Measurements from ENCODE around the gene SLC7A6. TPM values are rescaled to one million over a fixed set of nuclear protein-coding genes. Genes with fewer than 3 reads are reported as not detected.

Gene SLC7A6
- total and polyA plus RNA-seq, 2 of the 8 experiments (the other 6 are each of a cell fraction or from before 2014, with no cell fraction given), result 28.0 to 37.8 TPM

DNA sequence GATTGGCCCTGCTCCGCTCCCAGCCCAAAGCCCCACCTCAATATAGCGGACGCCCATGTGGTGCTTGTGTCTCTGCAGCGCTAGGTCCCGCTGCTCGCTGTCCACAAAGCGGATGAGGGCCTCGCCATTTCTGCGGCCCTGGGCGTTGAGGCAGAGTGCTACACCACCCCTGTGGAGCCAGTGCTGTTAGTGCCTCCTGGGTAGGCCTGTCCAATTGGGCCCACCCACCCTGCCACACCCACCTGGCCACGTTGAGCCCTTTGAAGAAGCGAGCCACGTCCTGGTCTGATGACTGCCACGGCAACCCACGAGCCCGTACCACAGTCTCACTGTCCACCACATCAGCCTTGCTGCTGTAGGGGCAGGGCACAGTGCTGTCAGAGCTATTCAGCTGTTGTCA is 32.0 kb upstream of the SLC7A6 start:
- no peak overlapping the region for H3K9ac ChIP-seq (replicated peaks in 1 of 4; ENCODE audit: extremely low read depth in 1 of 4, low read depth in 3 of 4, low read length in 3 of 4)
- no peak overlapping the region for H3K4me2 ChIP-seq (ENCODE audit: insufficient read depth in 1 of 2, low read depth in 2 of 2, low read length in 2 of 2)
- no peak overlapping the region for H2BK12ac ChIP-seq (ENCODE audit: low read depth, low read length)
- no peak overlapping the region for H3K23ac ChIP-seq (ENCODE audit: insufficient read length)
- peaks cover 0 to 21% (median 16%) of the 10 kb centered on the region in 4 experiments; a peak in 5 of 7 replicates for H3K4me1 ChIP-seq (replicated peaks in 1 of 4; ENCODE audit: control insufficient read depth in 3 of 4, insufficient read depth in 4 of 4, low read length in 3 of 4)
- no peak overlapping the region for H2BK15ac ChIP-seq (ENCODE audit: low read length)
- no peak overlapping the region for H3K18ac ChIP-seq (ENCODE audit: extremely low read depth, low read length)
- no peak overlapping the region for H4K5ac ChIP-seq (ENCODE audit: insufficient read length, low read depth, low read length)
- no peak overlapping the region for H3K27ac ChIP-seq (ENCODE audit: low read depth, low read length)
- H4K20me1 ChIP-seq (replicated peaks in 1 of 2; ENCODE audit: control insufficient read depth in 1 of 2, insufficient read depth in 2 of 2, low read length in 2 of 2), result peaks cover 21 to 33% of the 10 kb centered on the region in 2 experiments
- H3K56ac ChIP-seq (replicated peaks; ENCODE audit: insufficient read length, low read depth, low read length), result no peak overlapping the region
- no peak overlapping the region for H4K91ac ChIP-seq (replicated peaks; ENCODE audit: insufficient read length, low read length)
- H3K23me2 ChIP-seq (ENCODE audit: low read depth, low read length), result peaks cover 18% of the 10 kb centered on the region
- no peak overlapping the region for H3K14ac ChIP-seq (ENCODE audit: insufficient read length)
- 87% methylated on average over 15 of the region's 16 CpGs; no CpG with 5 or more reads in 1 of the 2 experiments for WGBS, 2 experiments (ENCODE audit: extremely low coverage in 1 of 2, insufficient coverage in 1 of 2, insufficient read length in 1 of 2, insufficient replicate concordance in 2 of 2, low coverage in 1 of 2, low lambda C conversion rate in 2 of 2, missing lambda C conversion rate in 1 of 2)
- POLR2A ChIA-PET (ENCODE audit: partially characterized antibody), result no interaction called here
- no peak overlapping the region for H2BK5ac ChIP-seq (ENCODE audit: low read depth, low read length)
- DNase-seq (ENCODE audit: low read depth in 1 of 2, low spot score in 2 of 2) (no peak), FAIRE-seq (no peak)
- H2AK5ac ChIP-seq (ENCODE audit: low read depth, low read length), result no peak overlapping the region
- no peak overlapping the region for H3K4me3 ChIP-seq (ENCODE audit: extremely low read depth in 1 of 4, insufficient read depth in 2 of 4, low read depth in 3 of 4, low read length in 4 of 4)
- H3K79me1 ChIP-seq (ENCODE audit: low read depth, low read length), result peaks cover 5% of the 10 kb centered on the region; the same call in 1 of the 2 replicates
- H3K27me3 ChIP-seq (replicated peaks in 1 of 4; ENCODE audit: control insufficient read depth in 3 of 4, extremely low read depth in 1 of 4, insufficient read depth in 3 of 4, low read length in 3 of 4), result no peaks in the 10 kb centered on the region
- peaks cover 9 to 39% (median 29%) of the 10 kb centered on the region in 4 experiments for H3K36me3 ChIP-seq (ENCODE audit: control insufficient read depth in 2 of 4, insufficient read depth in 4 of 4, low read length in 3 of 4)
- no peak overlapping the region for H3K4ac ChIP-seq (replicated peaks; ENCODE audit: insufficient read length, low read depth, low read length)
- CTCF ChIA-PET (ENCODE audit: partially characterized antibody), result interaction anchor here (1.0 kb wide), 1 partner anchor 172 kb away, joined by 3 read pairs; no protein-coding TSS in a partner anchor
- H2BK20ac ChIP-seq (ENCODE audit: low read length), result no peak overlapping the region
- no peak overlapping the region for H2BK120ac ChIP-seq (replicated peaks; ENCODE audit: low read depth, low read length)
- no peak overlapping the region for H4K8ac ChIP-seq (ENCODE audit: extremely low read depth, insufficient read depth, low read length)
- peaks cover 5 to 19% of the 10 kb centered on the region in 2 experiments for H3K79me2 ChIP-seq (ENCODE audit: control insufficient read depth in 1 of 2, insufficient read depth in 2 of 2, low read length in 2 of 2)
- H3K9me3 ChIP-seq (ENCODE audit: insufficient read depth in 2 of 2, low read depth in 1 of 2, low read length in 1 of 2), result no peaks in the 10 kb centered on the region
- no peak overlapping the region for H2AFZ ChIP-seq (ENCODE audit: low read length)
- TF ChIP-seq EGR1 (IDR thresholded peaks at IDR 0.05; ENCODE audit: borderline replicate concordance, low read depth, low read length) (no peak), RBBP5 (IDR thresholded peaks at IDR 0.05; ENCODE audit: borderline replicate concordance, low read depth, low read length) (no peak), NANOG (IDR thresholded peaks at IDR 0.05; ENCODE audit: insufficient read depth, low read depth, low read length, poor library complexity, severe bottlenecking) (no peak), BACH1 (IDR thresholded peaks at IDR 0.05; ENCODE audit: low read length) (no peak), TBP (IDR thresholded peaks at IDR 0.05; ENCODE audit: low read depth, low read length) (no peak), BRCA1 (IDR thresholded peaks at IDR 0.05; ENCODE audit: low read depth, low read length) (no peak), SIX5 (IDR thresholded peaks at IDR 0.05; ENCODE audit: low read depth, low read length) (no peak), NRF1 (IDR thresholded peaks at IDR 0.05; ENCODE audit: low read depth, low read length) (no peak), EP300 (IDR thresholded peaks at IDR 0.05; ENCODE audit: borderline replicate concordance in 1 of 2, low read depth in 2 of 2, low read length in 2 of 2) (no peak), EZH2 (IDR thresholded peaks at IDR 0.05; ENCODE audit: low read depth, low read length, severe bottlenecking) (no peak), RNF2 (IDR thresholded peaks at IDR 0.05; ENCODE audit: borderline replicate concordance, low read depth, low read length, missing control alignments, poor library complexity, severe bottlenecking) (no peak), PHF8 (conservative IDR thresholded peaks at IDR 0.05; ENCODE audit: low read depth, low read length) (no peak), MAX (IDR thresholded peaks at IDR 0.05) (no peak), CHD2 (IDR thresholded peaks at IDR 0.05; ENCODE audit: low read length) (no peak)
